Measurements from ENCODE around the gene NTSR1. TPM values are rescaled to one million over a fixed set of nuclear protein-coding genes. Genes with fewer than 3 reads are reported as not detected.
A peak's percentile ranks its signal among the peaks of the same experiment; 100 is the strongest.

Gene NTSR1
- total RNA-seq, 2 donors from 2014 or later: not detected

GRCh38 chr20:62728028-62728780 is 19.6 kb downstream of the NTSR1 start:
- Mint-ChIP-seq H3K9me3 (no peaks in the 10 kb centered on the region), H3K27ac (no peak overlapping the region), H3K4me1 (peaks cover 3% of the 10 kb centered on the region), H3K4me3 (peak overlapping the region; percentile 44), H3K27me3 (no peaks in the 10 kb centered on the region), H3K36me3 (ENCODE audit: low read depth) (no peaks in the 10 kb centered on the region)
- no peak for ATAC-seq (replicated peaks)

DNA sequence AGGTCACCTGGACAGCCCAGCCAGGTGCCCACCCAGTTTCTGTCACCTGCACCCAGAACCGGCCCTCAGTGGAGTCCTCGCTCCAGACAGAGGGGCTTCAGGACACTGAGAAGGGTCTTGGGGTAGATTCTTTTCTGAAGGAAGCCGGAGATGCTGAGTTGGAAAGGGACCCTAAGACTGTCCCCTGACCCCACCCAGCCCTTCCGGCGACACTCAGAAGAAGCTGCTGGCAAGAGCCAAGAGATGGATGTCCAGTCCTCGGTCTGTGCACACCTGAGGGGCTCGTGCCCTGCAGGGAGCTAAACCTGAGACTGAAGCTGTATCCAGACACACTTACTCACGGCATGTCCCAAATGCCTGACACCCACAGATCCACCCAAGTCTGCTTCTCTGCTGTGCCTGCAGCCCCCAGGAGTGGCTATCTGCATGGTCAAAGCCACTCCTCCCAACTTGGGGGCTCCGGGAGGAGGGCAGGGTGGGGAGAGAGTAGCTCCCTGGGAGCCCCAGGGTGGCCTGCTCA is 20.2 kb downstream of the NTSR1 start:
- H3K4me1 Mint-ChIP-seq: peaks cover 5% of the 10 kb centered on the region
- no peak overlapping the region for H3K27ac Mint-ChIP-seq
- H3K4me3 Mint-ChIP-seq: peak overlapping the region; percentile 44
- H3K36me3 Mint-ChIP-seq (ENCODE audit: low read depth): no peaks in the 10 kb centered on the region
- no peaks in the 10 kb centered on the region for H3K27me3 Mint-ChIP-seq
- H3K9me3 Mint-ChIP-seq: no peaks in the 10 kb centered on the region
- ATAC-seq (replicated peaks): no peak

- Mint-ChIP-seq H3K4me1 (peaks cover 5% of the 10 kb centered on the region), H3K27ac (no peak overlapping the region), H3K36me3 (ENCODE audit: low read depth) (no peaks in the 10 kb centered on the region), H3K27me3 (no peaks in the 10 kb centered on the region), H3K9me3 (no peaks in the 10 kb centered on the region), H3K4me3 (no peak overlapping the region)
- no peak for ATAC-seq (replicated peaks)
These were observed 21.8 kb downstream of the NTSR1 start for GRCh38 chr20:62730481-62730880.

DNA sequence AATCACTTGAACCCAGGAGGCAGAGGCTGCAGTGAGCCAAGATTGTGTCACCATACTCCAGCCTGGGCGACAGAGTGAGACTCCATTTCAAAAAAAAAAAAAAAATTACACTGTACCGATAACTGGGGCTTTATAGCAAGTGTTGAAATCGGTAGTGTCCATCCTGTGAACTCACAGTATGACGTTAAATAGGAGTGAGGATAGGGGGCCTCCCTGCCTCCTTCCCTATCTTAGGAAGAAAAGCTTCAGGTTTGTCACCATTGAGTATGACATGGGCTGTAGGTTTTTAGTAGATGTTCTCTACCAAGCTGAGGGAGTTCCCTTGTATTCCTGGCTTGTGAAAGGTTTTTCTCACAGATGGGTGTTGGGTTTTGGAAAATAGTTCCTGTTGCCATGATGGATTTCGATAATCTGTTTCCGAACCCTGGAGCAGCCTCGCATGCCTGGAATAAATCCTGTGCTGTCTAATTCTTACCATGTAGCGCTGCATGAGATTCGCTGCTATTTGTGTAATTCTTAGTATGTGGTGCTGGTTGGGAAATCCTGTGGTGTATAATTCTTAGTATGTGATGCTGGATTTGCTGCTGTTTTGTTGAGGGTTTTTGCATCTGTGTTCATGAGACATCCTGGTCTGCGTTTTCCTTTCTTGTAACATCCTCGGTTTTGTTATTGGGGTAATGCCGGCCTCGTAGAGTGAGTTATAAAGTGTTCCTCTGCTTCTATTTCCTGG is 23.6 kb downstream of the NTSR1 start:
- no peaks in the 10 kb centered on the region for H3K36me3 Mint-ChIP-seq (ENCODE audit: low read depth)
- no peak overlapping the region for H3K4me3 Mint-ChIP-seq
- H3K4me1 Mint-ChIP-seq: peaks cover 5% of the 10 kb centered on the region
- no peaks in the 10 kb centered on the region for H3K9me3 Mint-ChIP-seq
- H3K27ac Mint-ChIP-seq: peak overlapping the region; percentile 49
- peak; percentile 20 for ATAC-seq (replicated peaks)
- no peaks in the 10 kb centered on the region for H3K27me3 Mint-ChIP-seq

DNA sequence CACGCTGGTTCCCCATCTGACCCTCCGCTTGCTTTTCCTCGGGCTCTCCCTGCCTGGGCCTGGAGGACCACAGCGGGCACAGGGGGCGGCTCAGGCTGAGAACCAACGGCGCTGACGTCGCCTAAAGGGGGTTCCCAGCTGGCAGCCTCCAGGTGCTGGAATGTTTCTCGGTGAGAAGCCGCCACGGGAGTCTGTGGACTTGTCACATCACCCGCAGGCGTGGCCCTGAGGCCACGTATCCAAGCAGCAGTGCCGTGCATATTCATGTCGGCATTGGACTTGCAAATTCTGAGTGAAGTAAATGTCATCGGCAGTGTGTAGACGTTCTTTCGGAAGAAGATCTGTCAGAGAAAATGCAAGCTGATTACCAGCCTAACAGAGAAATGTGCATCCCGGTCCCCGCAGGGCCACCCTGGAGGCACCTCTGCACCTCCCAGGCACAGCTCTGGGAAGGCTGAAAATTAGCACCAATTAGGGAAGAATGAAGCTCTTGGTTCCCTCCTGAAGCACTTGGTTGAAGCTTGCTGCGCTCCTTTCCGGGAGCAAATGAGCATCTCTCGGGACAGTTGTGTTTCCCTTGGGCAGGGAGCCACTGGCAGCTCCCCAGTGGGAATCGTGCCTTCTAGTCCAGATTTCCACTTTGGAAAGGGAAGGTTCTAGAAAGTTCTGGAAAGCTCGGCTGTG is 24.3 kb downstream of the NTSR1 start:
- Mint-ChIP-seq H3K9me3 (no peaks in the 10 kb centered on the region), H3K27me3 (no peaks in the 10 kb centered on the region)

GRCh38 chr20:62733526-62733842 is 24.8 kb downstream of the NTSR1 start:
- no peak for ATAC-seq (replicated peaks)
- Mint-ChIP-seq H3K4me3 (no peak overlapping the region), H3K27ac (no peak overlapping the region), H3K9me3 (no peaks in the 10 kb centered on the region), H3K4me1 (peaks cover 5% of the 10 kb centered on the region), H3K36me3 (ENCODE audit: low read depth) (no peaks in the 10 kb centered on the region), H3K27me3 (no peaks in the 10 kb centered on the region)

More for the DNA sequence above, 24.3 kb downstream of the NTSR1 start:
- no peak for ATAC-seq (replicated peaks)
- H3K4me3 Mint-ChIP-seq: no peak overlapping the region
- peak overlapping the region; percentile 49 for H3K27ac Mint-ChIP-seq
- no peaks in the 10 kb centered on the region for H3K36me3 Mint-ChIP-seq (ENCODE audit: low read depth)
- peaks cover 5% of the 10 kb centered on the region for H3K4me1 Mint-ChIP-seq

DNA sequence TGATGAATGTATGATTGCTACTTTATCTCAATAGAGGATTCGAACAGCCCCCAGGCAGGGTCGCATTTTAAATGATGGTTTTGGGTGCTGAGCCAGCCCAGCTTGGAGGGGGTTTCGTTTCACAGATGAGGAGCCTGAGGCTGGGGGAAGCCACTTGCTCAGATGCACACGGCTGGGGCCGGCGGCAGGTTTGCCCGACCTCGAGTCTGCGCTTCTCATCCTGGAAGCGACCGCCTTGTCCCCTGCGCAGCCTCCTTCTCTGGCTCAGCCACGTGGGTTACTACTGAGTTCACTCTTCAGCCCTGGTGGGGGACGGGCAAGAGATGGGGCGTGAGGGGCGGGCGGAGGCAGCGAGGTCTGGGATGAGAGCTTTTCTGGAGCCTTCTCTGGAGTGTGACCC is 25.3 kb downstream of the NTSR1 start:
- no peaks in the 10 kb centered on the region for H3K36me3 Mint-ChIP-seq (ENCODE audit: low read depth)
- peaks cover 5% of the 10 kb centered on the region for H3K4me1 Mint-ChIP-seq
- ATAC-seq (replicated peaks): no peak
- H3K9me3 Mint-ChIP-seq: no peaks in the 10 kb centered on the region
- no peak overlapping the region for H3K27ac Mint-ChIP-seq
- H3K27me3 Mint-ChIP-seq: no peaks in the 10 kb centered on the region
- H3K4me3 Mint-ChIP-seq: no peak overlapping the region

DNA sequence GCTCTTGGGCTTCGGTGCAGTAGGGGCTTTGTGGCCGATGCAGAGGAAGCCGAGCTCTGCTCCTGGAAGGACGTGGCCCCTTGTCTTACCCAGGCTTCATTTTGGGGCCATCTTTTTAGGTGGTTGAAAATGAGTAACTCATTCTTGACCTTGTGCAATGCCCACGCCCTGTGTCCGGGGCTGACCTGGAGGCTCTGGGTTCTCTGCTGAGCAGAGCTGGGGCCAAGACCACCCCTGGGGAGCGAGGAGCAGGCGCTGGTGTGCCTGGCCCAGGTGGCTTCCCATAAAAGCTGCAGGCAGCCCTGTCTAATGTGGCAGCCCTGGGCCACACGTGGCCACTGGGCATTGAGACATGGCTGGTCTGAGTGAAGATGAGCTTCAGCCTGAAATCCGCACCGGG is 25.7 kb downstream of the NTSR1 start:
- Mint-ChIP-seq H3K36me3 (ENCODE audit: low read depth) (no peaks in the 10 kb centered on the region), H3K27me3 (no peaks in the 10 kb centered on the region), H3K4me3 (no peak overlapping the region), H3K9me3 (no peaks in the 10 kb centered on the region), H3K4me1 (peaks cover 5% of the 10 kb centered on the region), H3K27ac (no peak overlapping the region)
- ATAC-seq (replicated peaks): no peak

DNA sequence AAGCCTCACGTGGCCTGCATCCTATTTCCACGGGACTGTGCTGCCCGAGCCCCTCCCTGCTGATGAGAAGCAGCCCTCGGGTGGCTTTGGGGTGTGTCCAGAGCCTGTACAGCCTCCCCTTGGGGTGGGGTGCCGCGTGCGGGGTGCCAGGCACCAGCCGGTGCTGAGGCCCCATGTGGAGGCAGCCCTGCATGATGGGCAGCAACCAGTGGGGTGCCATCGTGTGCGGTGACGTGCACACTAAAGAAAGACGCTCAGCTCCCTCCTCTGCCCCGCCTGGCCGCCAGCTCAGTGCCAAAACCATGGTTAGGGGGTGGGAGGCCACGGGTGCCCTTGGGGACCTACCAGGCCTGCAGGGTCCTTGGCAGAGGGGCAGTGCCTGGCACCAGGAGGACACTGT is 26.2 kb downstream of the NTSR1 start:
- Mint-ChIP-seq H3K4me3 (no peak overlapping the region), H3K9me3 (no peaks in the 10 kb centered on the region), H3K4me1 (peaks cover 11% of the 10 kb centered on the region), H3K27me3 (no peaks in the 10 kb centered on the region), H3K27ac (no peak overlapping the region), H3K36me3 (ENCODE audit: low read depth) (no peaks in the 10 kb centered on the region)
- ATAC-seq (replicated peaks): no peak

DNA sequence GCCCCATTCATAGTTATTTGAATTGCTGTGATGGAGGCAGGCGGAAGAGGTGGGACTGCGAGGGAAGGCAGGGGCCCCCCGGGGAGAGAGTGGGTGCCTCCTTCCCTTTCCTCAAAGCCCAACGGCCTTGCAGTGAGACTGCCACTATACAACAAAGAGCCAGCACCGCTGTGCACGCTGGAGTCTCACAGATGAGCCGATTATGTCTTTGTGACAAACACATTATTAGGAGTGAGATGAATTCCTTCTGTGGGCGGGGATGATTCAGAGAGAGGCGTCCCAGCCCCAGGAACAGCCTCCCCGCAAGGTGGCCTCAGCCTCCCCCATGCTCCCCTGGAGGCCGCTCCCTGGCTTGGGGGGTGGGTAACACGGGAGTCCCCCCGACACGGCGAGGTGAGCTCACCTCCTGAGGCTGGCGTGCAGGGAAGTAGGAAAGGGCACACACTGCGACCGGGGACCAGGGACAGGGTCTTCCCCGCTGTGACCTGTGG is 26.7 kb downstream of the NTSR1 start:
- no peaks in the 10 kb centered on the region for H3K9me3 Mint-ChIP-seq
- H3K4me1 Mint-ChIP-seq: peaks cover 16% of the 10 kb centered on the region
- ATAC-seq (replicated peaks): no peak
- no peak overlapping the region for H3K4me3 Mint-ChIP-seq
- no peaks in the 10 kb centered on the region for H3K27me3 Mint-ChIP-seq
- H3K36me3 Mint-ChIP-seq (ENCODE audit: low read depth): no peaks in the 10 kb centered on the region
- H3K27ac Mint-ChIP-seq: no peak overlapping the region

- Mint-ChIP-seq H3K4me3 (no peak overlapping the region), H3K4me1 (peaks cover 16% of the 10 kb centered on the region), H3K27me3 (no peaks in the 10 kb centered on the region), H3K27ac (no peak overlapping the region), H3K36me3 (ENCODE audit: low read depth) (no peaks in the 10 kb centered on the region), H3K9me3 (no peaks in the 10 kb centered on the region)
- ATAC-seq (replicated peaks): no peak
These were observed 27.4 kb downstream of the NTSR1 start for GRCh38 chr20:62736026-62736406.

DNA sequence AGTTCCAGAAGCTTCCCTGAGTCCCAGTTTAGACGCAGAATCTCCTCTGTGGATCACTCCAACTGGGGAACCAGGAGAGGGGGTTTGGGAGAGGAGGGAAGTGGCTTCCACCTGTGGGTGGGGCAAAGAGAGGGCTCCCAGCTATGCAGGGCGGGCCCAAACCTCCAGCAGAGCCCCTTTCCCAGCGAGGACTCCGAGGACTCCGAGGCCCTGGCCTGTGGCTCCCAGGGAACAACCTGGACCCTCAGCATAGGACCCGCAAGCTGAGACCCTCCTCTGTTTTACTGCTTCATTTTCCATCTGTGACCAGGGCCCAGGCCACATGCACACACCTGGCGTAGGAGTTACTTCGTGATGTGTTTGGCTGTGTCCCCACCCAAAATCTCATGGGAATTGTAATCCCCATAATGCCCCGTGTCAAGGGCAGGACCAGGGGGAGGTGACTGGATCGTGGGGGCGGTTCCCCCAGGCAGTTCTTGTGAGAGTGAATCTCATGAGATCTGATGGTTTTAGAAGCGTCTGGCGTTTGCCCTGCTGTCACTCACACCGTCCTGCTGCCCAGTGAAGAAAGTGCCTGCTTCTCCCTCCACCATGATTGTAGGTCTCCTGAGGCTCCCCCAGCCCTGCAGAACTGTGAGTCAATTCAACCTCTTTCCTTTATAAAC is 27.9 kb downstream of the NTSR1 start:
- Mint-ChIP-seq H3K4me3 (no peak overlapping the region), H3K9me3 (no peaks in the 10 kb centered on the region), H3K27me3 (no peaks in the 10 kb centered on the region), H3K4me1 (peaks cover 16% of the 10 kb centered on the region), H3K27ac (no peak overlapping the region), H3K36me3 (ENCODE audit: low read depth) (no peaks in the 10 kb centered on the region)
- ATAC-seq (replicated peaks): no peak

- Mint-ChIP-seq H3K27ac (no peak overlapping the region), H3K4me3 (no peak overlapping the region), H3K36me3 (ENCODE audit: low read depth) (no peaks in the 10 kb centered on the region), H3K9me3 (no peaks in the 10 kb centered on the region), H3K27me3 (no peaks in the 10 kb centered on the region), H3K4me1 (peaks cover 16% of the 10 kb centered on the region)
- ATAC-seq (replicated peaks): no peak
These were observed 28.7 kb downstream of the NTSR1 start for GRCh38 chr20:62737271-62737811.

Data from activated T-helper 17 cell treated with anti-CD3 and anti-CD28 coated beads, Interleukin-2, amount 50 U/mL, for 72 hours (primary cell).